Fibroblast of peridontal ligament (primary cell): ENCODE data around the gene ASB2.
A peak's percentile ranks its signal among the peaks of the same experiment; 100 is the strongest.

ENCODE experiments used
- DNase-seq: peaks from one replicate; pipeline ENCODE4 v3.0.0-alpha.2; 2010; ENCODE audit errors: extremely low read depth

Gene ASB2

GRCh38 chr14:93946541-93947090 is 29.8 kb downstream of the ASB2 start:
- no peak for DNase-seq

- DNase-seq: no peak
Measured at GRCh38 chr14:93946104-93946503, 30.3 kb downstream of the ASB2 start.

GRCh38 chr14:93945070-93945399 is 31.3 kb downstream of the ASB2 start:
- DNase-seq: no peak

- no peak for DNase-seq
Measured at GRCh38 chr14:93944348-93945069, 31.9 kb downstream of the ASB2 start.

GRCh38 chr14:93943930-93944329 is 32.4 kb downstream of the ASB2 start:
- no peak for DNase-seq

GRCh38 chr14:93943052-93943451 is 33.3 kb downstream of the ASB2 start:
- DNase-seq: no peak

GRCh38 chr14:93941293-93941910 is 35.0 kb downstream of the ASB2 start:
- peak; percentile 46 for DNase-seq

- no peak for DNase-seq
Measured at GRCh38 chr14:93940437-93940836, 35.9 kb downstream of the ASB2 start.

GRCh38 chr14:93939304-93940229 is 36.8 kb downstream of the ASB2 start:
- DNase-seq: peak; percentile 59

GRCh38 chr14:93938751-93939303 is 37.5 kb downstream of the ASB2 start:
- no peak for DNase-seq

- no peak for DNase-seq
Measured at GRCh38 chr14:93937519-93937918, 38.9 kb downstream of the ASB2 start.

GRCh38 chr14:93936926-93937325 is 39.4 kb downstream of the ASB2 start:
- DNase-seq: no peak

GRCh38 chr14:93936245-93936644 is 40.1 kb downstream of the ASB2 start:
- DNase-seq: no peak

GRCh38 chr14:93935213-93935612 is 41.2 kb downstream of the ASB2 start:
- DNase-seq: no peak

GRCh38 chr14:93932642-93933041 is 43.7 kb downstream of the ASB2 start:
- no peak for DNase-seq

- no peak for DNase-seq
Measured at GRCh38 chr14:93930989-93931307, 45.4 kb downstream of the ASB2 start.

GRCh38 chr14:93930296-93930988 is 45.9 kb downstream of the ASB2 start:
- no peak for DNase-seq

- no peak for DNase-seq
Measured at GRCh38 chr14:93929657-93930056, 46.7 kb downstream of the ASB2 start.

- DNase-seq: no peak
Measured at GRCh38 chr14:93929048-93929535, 47.3 kb downstream of the ASB2 start.

GRCh38 chr14:93928184-93929047 is 48.0 kb downstream of the ASB2 start:
- no peak for DNase-seq

- no peak for DNase-seq
Measured at GRCh38 chr14:93927800-93928145, 48.6 kb downstream of the ASB2 start.
